NCI-H748 (cell line): ENCODE results near the gene RNF217.
"Not testable (repeated sequence)": the region's sequence is repeated elsewhere in the genome, so short reads cannot be mapped to it uniquely, and the experiment has no call there.

ENCODE experiments used
- DNase-seq: peaks from one replicate; lab custom pipeline; 2025; ENCODE audit not compliant: unreplicated experiment; lab: John Stamatoyannopoulos, UW

The RNF217 gene

GRCh38 chr6:124961777-124962638, at the start of gene RNF217:
TSS of gene RNF217 (plus strand) at chr6:124962437. CDS start at chr6:124962545, 108 bp downstream.
- DNase-seq = peak; percentile 76

GRCh38 chr6:124913056-124913455, 49.2 kb upstream of the RNF217 start:
- no peak for DNase-seq

- no peak for DNase-seq
Measured at GRCh38 chr6:124917769-124918168, 44.5 kb upstream of the RNF217 start.

- not testable (repeated sequence) for DNase-seq
Measured at GRCh38 chr6:124919703-124920102, 42.5 kb upstream of the RNF217 start.

GRCh38 chr6:124924333-124924759, 37.9 kb upstream of the RNF217 start:
- DNase-seq = peak; percentile 7

- DNase-seq = no peak
Measured at GRCh38 chr6:124926435-124926834, 35.8 kb upstream of the RNF217 start.

- DNase-seq = no peak
Measured at GRCh38 chr6:124927806-124928205, 34.4 kb upstream of the RNF217 start.

- no peak for DNase-seq
Measured at GRCh38 chr6:124928851-124929250, 33.4 kb upstream of the RNF217 start.

- DNase-seq = no peak
Measured at GRCh38 chr6:124937645-124938044, 24.6 kb upstream of the RNF217 start.

GRCh38 chr6:124941259-124941658, 21.0 kb upstream of the RNF217 start:
- DNase-seq = no peak

- DNase-seq = no peak
Measured at GRCh38 chr6:124943658-124944057, 18.6 kb upstream of the RNF217 start.

- no peak for DNase-seq
Measured at GRCh38 chr6:124947971-124948451, 14.2 kb upstream of the RNF217 start.

- DNase-seq = no peak
Measured at GRCh38 chr6:124949706-124950105, 12.5 kb upstream of the RNF217 start.

GRCh38 chr6:124953808-124954207, 8.4 kb upstream of the RNF217 start:
- no peak for DNase-seq

GRCh38 chr6:124955108-124955856, 7.0 kb upstream of the RNF217 start:
- no peak for DNase-seq

GRCh38 chr6:124956018-124956417, 6.2 kb upstream of the RNF217 start:
- DNase-seq = peak; percentile 50

- DNase-seq = no peak
Measured at GRCh38 chr6:124958149-124958548, 4.1 kb upstream of the RNF217 start.

GRCh38 chr6:124958759-124959354, 3.4 kb upstream of the RNF217 start:
- DNase-seq = no peak

- DNase-seq = no peak
Measured at GRCh38 chr6:124960757-124961463, 1.3 kb upstream of the RNF217 start.

GRCh38 chr6:124961464-124961776, 817 bp upstream of the RNF217 start:
- DNase-seq = no peak
